A673 (cell line): ENCODE data around the gene FADS3.

ENCODE experiments used
- EZH2 ChIP-seq: fragments of 200-600 bp; sonication (generic); IDR thresholded peaks from 2 replicates; pipeline ENCODE4 v1.6.1; 2017; ENCODE audit warnings: borderline replicate concordance, low read depth, mild to moderate bottlenecking, mixed read lengths, antibody characterized with exemption, low read length; ENCODE audit not compliant: poor library complexity, severe bottlenecking
- TF ChIP-seq, protein P1 (sequence below): fragments of 300-800, 200-600 bp; sonication (generic); conservative IDR thresholded peaks from 2 replicates; pipeline ENCODE4 v1.5.1; 2017; ENCODE audit warnings: low read depth, mild to moderate bottlenecking, antibody characterized with exemption, low read length, moderate library complexity, mixed read lengths

DNA sequence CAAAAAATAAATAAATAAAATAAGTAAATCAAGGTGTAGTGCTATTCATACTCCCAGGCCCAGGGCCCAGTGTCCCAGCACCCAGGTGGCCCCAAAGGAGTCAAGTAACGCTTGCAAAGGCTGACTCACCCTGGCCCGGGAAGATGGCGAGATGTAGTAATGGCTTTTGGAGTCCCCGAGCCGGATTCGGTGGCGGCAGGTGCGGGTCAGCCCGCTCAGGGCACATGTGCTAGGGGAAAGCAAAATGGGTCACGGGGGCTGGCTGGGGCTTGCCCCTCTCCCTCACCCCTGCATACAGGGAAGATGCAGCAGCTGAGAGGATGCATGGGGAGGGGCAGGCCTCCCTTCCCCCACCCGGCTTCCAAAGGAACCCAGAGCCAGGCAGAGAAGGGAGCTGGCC, 11.0 kb upstream of the FADS3 start:
- TF ChIP-seq, protein P1, sequence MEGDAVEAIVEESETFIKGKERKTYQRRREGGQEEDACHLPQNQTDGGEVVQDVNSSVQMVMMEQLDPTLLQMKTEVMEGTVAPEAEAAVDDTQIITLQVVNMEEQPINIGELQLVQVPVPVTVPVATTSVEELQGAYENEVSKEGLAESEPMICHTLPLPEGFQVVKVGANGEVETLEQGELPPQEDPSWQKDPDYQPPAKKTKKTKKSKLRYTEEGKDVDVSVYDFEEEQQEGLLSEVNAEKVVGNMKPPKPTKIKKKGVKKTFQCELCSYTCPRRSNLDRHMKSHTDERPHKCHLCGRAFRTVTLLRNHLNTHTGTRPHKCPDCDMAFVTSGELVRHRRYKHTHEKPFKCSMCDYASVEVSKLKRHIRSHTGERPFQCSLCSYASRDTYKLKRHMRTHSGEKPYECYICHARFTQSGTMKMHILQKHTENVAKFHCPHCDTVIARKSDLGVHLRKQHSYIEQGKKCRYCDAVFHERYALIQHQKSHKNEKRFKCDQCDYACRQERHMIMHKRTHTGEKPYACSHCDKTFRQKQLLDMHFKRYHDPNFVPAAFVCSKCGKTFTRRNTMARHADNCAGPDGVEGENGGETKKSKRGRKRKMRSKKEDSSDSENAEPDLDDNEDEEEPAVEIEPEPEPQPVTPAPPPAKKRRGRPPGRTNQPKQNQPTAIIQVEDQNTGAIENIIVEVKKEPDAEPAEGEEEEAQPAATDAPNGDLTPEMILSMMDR = no peak
- TF ChIP-seq EZH2 = no peak
